ENCODE measurements around the gene GPBP1L1. TPM values are rescaled to one million over a fixed set of nuclear protein-coding genes. Genes with fewer than 3 reads are reported as not detected.

GPBP1L1 gene
- total RNA-seq, 2 donors from 2014 or later: 117 to 124 TPM

- H3K27ac ChIP-seq (ENCODE audit: low read depth, low read length): peak overlapping the region; percentile 99
Observed at GRCh38 chr1:45585496-45586075, 100.7 kb downstream of the GPBP1L1 start.

GRCh38 chr1:45585110-45585426 is 101.3 kb downstream of the GPBP1L1 start:
- WGBS, 2 experiments (ENCODE audit: insufficient coverage in 1 of 2, insufficient read length in 1 of 2): 0% methylated on average over 2 to 4 of the region's 5 CpGs
- TF ChIP-seq CTCF (conservative IDR thresholded peaks at IDR 0.05): no peak
- Mint-ChIP-seq H3K36me3 (ENCODE audit: low read depth) (peaks cover 18% of the 10 kb centered on the region), H3K9me3 (no peaks in the 10 kb centered on the region), H3K4me3 (peak overlapping the region; percentile 99), H3K27ac (peak overlapping the region; percentile 100), H3K4me1 (peaks cover 7% of the 10 kb centered on the region), H3K27me3 (ENCODE audit: insufficient read depth) (no peaks in the 10 kb centered on the region)
- Histone ChIP-seq H3K4me3 (ENCODE audit: low read length) (peak overlapping the region; percentile 89), H3K9ac (ENCODE audit: extremely low read depth, low read length, poor library complexity, severe bottlenecking) (peak overlapping the region; percentile 97), H3K27ac (ENCODE audit: low read depth, low read length) (peak overlapping the region; percentile 99), H3K4me1 (ENCODE audit: control insufficient read depth, insufficient read depth, low read length) (no peaks in the 10 kb centered on the region), H3K36me3 (ENCODE audit: control insufficient read depth, insufficient read depth, low read length) (peaks cover 23% of the 10 kb centered on the region), H3K9me3 (ENCODE audit: control insufficient read depth, low read length) (no peaks in the 10 kb centered on the region), H3K27me3 (ENCODE audit: control insufficient read depth, insufficient read depth, low read length, poor library complexity, severe bottlenecking) (no peaks in the 10 kb centered on the region)
- DNase-seq: no peak

More at GRCh38 chr1:45585496-45586075, 100.7 kb downstream of the GPBP1L1 start:
- H3K36me3 ChIP-seq (ENCODE audit: control insufficient read depth, insufficient read depth, low read length): peaks cover 28% of the 10 kb centered on the region
- H3K27me3 Mint-ChIP-seq (ENCODE audit: insufficient read depth): no peaks in the 10 kb centered on the region
- H3K9me3 ChIP-seq (ENCODE audit: control insufficient read depth, low read length): no peaks in the 10 kb centered on the region
- no peak for DNase-seq
- H3K4me1 Mint-ChIP-seq: peaks cover 7% of the 10 kb centered on the region
- H3K9me3 Mint-ChIP-seq: no peaks in the 10 kb centered on the region
- no peaks in the 10 kb centered on the region for H3K27me3 ChIP-seq (ENCODE audit: control insufficient read depth, insufficient read depth, low read length, poor library complexity, severe bottlenecking)
- peak overlapping the region; percentile 99 for H3K4me3 Mint-ChIP-seq
- no peak for TF ChIP-seq CTCF (conservative IDR thresholded peaks at IDR 0.05)
- 38 to 53% methylated on average over 3 to 7 of the region's 7 CpGs for WGBS, 2 experiments (ENCODE audit: insufficient coverage in 1 of 2, insufficient read length in 1 of 2)
- H3K36me3 Mint-ChIP-seq (ENCODE audit: low read depth): peaks cover 19% of the 10 kb centered on the region
- H3K4me1 ChIP-seq (ENCODE audit: control insufficient read depth, insufficient read depth, low read length): no peaks in the 10 kb centered on the region
- H3K4me3 ChIP-seq (ENCODE audit: low read length): peak overlapping the region; percentile 89
- H3K9ac ChIP-seq (ENCODE audit: extremely low read depth, low read length, poor library complexity, severe bottlenecking): peak overlapping the region; percentile 97
- peak overlapping the region; percentile 100 for H3K27ac Mint-ChIP-seq

- WGBS, 2 experiments (ENCODE audit: insufficient coverage in 1 of 2, insufficient read length in 1 of 2): 0% methylated on average over 18 to 59 of the region's 59 CpGs
- Mint-ChIP-seq H3K9me3 (no peaks in the 10 kb centered on the region), H3K36me3 (ENCODE audit: low read depth) (peaks cover 18% of the 10 kb centered on the region), H3K27me3 (ENCODE audit: insufficient read depth) (no peaks in the 10 kb centered on the region), H3K4me3 (peak overlapping the region; percentile 99), H3K27ac (peak overlapping the region; percentile 100), H3K4me1 (peaks cover 7% of the 10 kb centered on the region)
- Histone ChIP-seq H3K4me3 (ENCODE audit: low read length) (peak overlapping the region; percentile 89), H3K27me3 (ENCODE audit: control insufficient read depth, insufficient read depth, low read length, poor library complexity, severe bottlenecking) (no peaks in the 10 kb centered on the region), H3K36me3 (ENCODE audit: control insufficient read depth, insufficient read depth, low read length) (peaks cover 18% of the 10 kb centered on the region), H3K4me1 (ENCODE audit: control insufficient read depth, insufficient read depth, low read length) (no peaks in the 10 kb centered on the region), H3K27ac (ENCODE audit: low read depth, low read length) (peak overlapping the region; percentile 99), H3K9ac (ENCODE audit: extremely low read depth, low read length, poor library complexity, severe bottlenecking) (peak overlapping the region; percentile 97), H3K9me3 (ENCODE audit: control insufficient read depth, low read length) (no peaks in the 10 kb centered on the region)
- DNase-seq: peak; percentile 97
- peak; percentile 47 for TF ChIP-seq CTCF (conservative IDR thresholded peaks at IDR 0.05)
Observed at GRCh38 chr1:45584351-45585109, 101.8 kb downstream of the GPBP1L1 start.
